K562 (cell line): ENCODE measurements around the gene LDAH. TPM values are rescaled to one million over a fixed set of nuclear protein-coding genes. Genes with fewer than 3 reads are reported as not detected.

Experiments used
- CBFA2T3 ChIP-seq: fragments of 450-650 bp; IDR thresholded peaks from 2 replicates; pipeline ENCODE4 v1.6.1; 2017
- CBX1 ChIP-seq: sonication (generic); IDR thresholded peaks from 2 replicates; pipeline ENCODE4 v1.6.1; 2016; ENCODE audit warnings: antibody characterized with exemption, low read depth, mild to moderate bottlenecking
- CC2D1A ChIP-seq: fragments of 450-650 bp; IDR thresholded peaks from 2 replicates; pipeline ENCODE4 v1.6.1; 2017; ENCODE audit warnings: mild to moderate bottlenecking
- CREB1 ChIP-seq, 2 experiments: sonication (generic) in 1 of 2; formaldehyde crosslinking in 1 of 2; IDR thresholded peaks; 2 replicates each; pipeline versions ENCODE4 v1.6.1 to v1.8.0; 2012 to 2022; ENCODE audit warnings: inconsistent platforms in 1 of 2, mild to moderate bottlenecking in 1 of 2, missing genetic modification reagents in 1 of 2, moderate library complexity in 1 of 2
- DEAF1 ChIP-seq: fragments of 450-650 bp; formaldehyde crosslinking; IDR thresholded peaks from 2 replicates; pipeline ENCODE4 v1.4.0; 2020; ENCODE audit warnings: mild to moderate bottlenecking, moderate library complexity
- E2F3 ChIP-seq: fragments of 250-450 bp; sonication (Bioruptor Pico); IDR thresholded peaks from 2 replicates; pipeline ENCODE4 v1.4.0; 2020; ENCODE audit warnings: mild to moderate bottlenecking
- ETS1 ChIP-seq: conservative IDR thresholded peaks from 2 replicates; pipeline ENCODE4 v1.6.1; 2011; ENCODE audit warnings: low read depth, mild to moderate bottlenecking, low read length; ENCODE audit not compliant: control insufficient read depth
- FOXP4 ChIP-seq: sonication (generic); formaldehyde crosslinking; IDR thresholded peaks from 2 replicates; pipeline ENCODE4 v1.8.0; 2022; ENCODE audit warnings: mild to moderate bottlenecking, missing genetic modification reagents, borderline replicate concordance
- HOMEZ ChIP-seq: fragments of 250-450 bp; sonication (Bioruptor Pico); IDR thresholded peaks from 2 replicates; pipeline ENCODE4 v1.4.0; 2020; ENCODE audit warnings: mild to moderate bottlenecking, moderate library complexity
- MIER1 ChIP-seq: fragments of 450-650 bp; IDR thresholded peaks from 2 replicates; pipeline ENCODE4 v1.6.1; 2016; ENCODE audit warnings: antibody characterized with exemption, mild to moderate bottlenecking, low read depth
- MTF1 ChIP-seq: fragments of 250-450 bp; sonication (Bioruptor Pico); IDR thresholded peaks from 2 replicates; pipeline ENCODE4 v1.9.0; 2021; ENCODE audit warnings: moderate library complexity, mild to moderate bottlenecking, inconsistent platforms, borderline replicate concordance
- NR2C2 ChIP-seq, 2 experiments: fragments of 200-800 bp in 1 of 2; sonication (Bioruptor generic) in 1 of 2; sonication (generic) in 1 of 2; formaldehyde crosslinking in 1 of 2; IDR thresholded peaks; 2 replicates each; pipeline versions ENCODE4 v1.6.1 to v1.8.0; 2016 to 2022; ENCODE audit warnings: mild to moderate bottlenecking in 1 of 2, missing compliant biosample characterization in 1 of 2, missing genetic modification characterization in 1 of 2, missing genetic modification reagents in 1 of 2
- PURB ChIP-seq: sonication (generic); formaldehyde crosslinking; IDR thresholded peaks from 2 replicates; pipeline ENCODE4 v1.9.0; 2021; ENCODE audit warnings: low read depth, mild to moderate bottlenecking, missing genetic modification reagents
- SMC3 ChIP-seq: conservative IDR thresholded peaks from 2 replicates; pipeline ENCODE4 v1.6.1; 2011; ENCODE audit warnings: low read depth, low read length, improper control_type of control experiment; ENCODE audit not compliant: insufficient read depth
- U2AF2 ChIP-seq: fragments of 200-400 bp; formaldehyde crosslinking; optimal IDR thresholded peaks from 2 replicates; pipeline ENCODE3; 2017; ENCODE audit warnings: low read depth, mild to moderate bottlenecking, low read length
- ZFP30 ChIP-seq: fragments of 250-450 bp; sonication (Bioruptor Pico); IDR thresholded peaks from 2 replicates; pipeline ENCODE4 v1.8.0; 2022; ENCODE audit warnings: moderate library complexity, mild to moderate bottlenecking, inconsistent platforms, borderline replicate concordance
- ZNF584 ChIP-seq: fragments of 200-800 bp; sonication (Bioruptor generic); IDR thresholded peaks from 2 replicates; pipeline ENCODE4 v1.6.1; 2016; ENCODE audit warnings: low read depth, mild to moderate bottlenecking, missing genetic modification characterization, missing compliant biosample characterization
- ZNF668 ChIP-seq: fragments of 250-450 bp; sonication (Bioruptor Pico); IDR thresholded peaks from 2 replicates; pipeline ENCODE4 v1.8.0; 2022; ENCODE audit warnings: mild to moderate bottlenecking, inconsistent platforms
- polyA plus RNA-seq, 8 experiments: library from polyadenylated mRNA; depleted of rRNA in 4 of 8; stranded (reverse) in 5 of 8; unstranded in 3 of 8; fragments of >200 nt; fragmentation: Nextera tagmentation in 2 of 8; fragmentation: Illumina TruSeq in 1 of 8; extraction: Ambion mirVana in 2 of 8; extraction: Trizol in 1 of 8; gene quantifications; 2 replicates each; pipeline versions ENCODE4 v1.2.1 to v1.2.3, GENCODE V29; 2011 to 2014; ENCODE audit warnings: inconsistent platforms in 1 of 8, missing spikeins in 1 of 8
- total RNA-seq, 7 experiments: library from RNA; depleted of rRNA in 6 of 7; stranded (reverse); fragments of >200 nt in 6 of 7; fragmentation: Illumina TruSeq in 2 of 7; extraction: Trizol in 2 of 7; gene quantifications; 2 replicates each; pipeline versions ENCODE4 v1.2.1 to v1.2.3, GENCODE V29; 2011 to 2021; ENCODE audit warnings: low replicate concordance in 1 of 7

Gene LDAH
- total and polyA plus RNA-seq, 9 of the 15 experiments (the other 6 are each of a cell fraction or from before 2014, with no cell fraction given): 22.3 to 60.1 (median 40.0) TPM

GRCh38 chr2:20650877-20651730, 171.8 kb downstream of the LDAH start, which contains the start of gene HS1BP3 (continued):
- TF ChIP-seq HOMEZ (CRISPR knock-in tag): no peak
- TF ChIP-seq ETS1: peak; percentile 52; the same call in 1 of the 2 replicates
- no peak for TF ChIP-seq MTF1 (CRISPR knock-in tag)
- no peak for TF ChIP-seq CBFA2T3
- peak; percentile 69 for TF ChIP-seq SMC3
- TF ChIP-seq E2F3 (CRISPR knock-in tag): 0 out of 2 replicates have a peak, but pooled peaks have one; percentile 12
- no peak for TF ChIP-seq MIER1
- TF ChIP-seq ZNF584 (CRISPR knock-in tag): no peak
- TF ChIP-seq U2AF2: no peak
- no peak for TF ChIP-seq ZFP30
- TF ChIP-seq ZNF668 (CRISPR knock-in tag): no peak
- TF ChIP-seq CBX1: peak; percentile 45; the same call in 1 of the 2 replicates
- no peak for TF ChIP-seq PURB (CRISPR knock-in tag)
- no peak for TF ChIP-seq FOXP4 (CRISPR knock-in tag)
- no peak for TF ChIP-seq CC2D1A
- TF ChIP-seq NR2C2 (CRISPR knock-in tag; IDR thresholded peaks at IDR 0.05): no peak; the same call in 1 of the 2 replicates
- TF ChIP-seq NR2C2 (tag; IDR thresholded peaks at IDR 0.05): peak; percentile 48; the same call in 1 of the 2 replicates
- no peak for TF ChIP-seq DEAF1 (CRISPR knock-in tag)
- TF ChIP-seq CREB1 (IDR thresholded peaks at IDR 0.05): peak; percentile 91
- TF ChIP-seq CREB1 (CRISPR knock-in tag; IDR thresholded peaks at IDR 0.05): peak; percentile 89
